Thoracic aorta (tissue), 2 donors: ENCODE results near the gene HEBP2. TPM values are rescaled to one million over a fixed set of nuclear protein-coding genes. Genes with fewer than 3 reads are reported as not detected.

ENCODE experiments used
- ATAC-seq: fragments of 150-250 bp; one replicate; pipeline ENCODE4 v1.8.0; 2017; ENCODE audit warnings: low read depth; ENCODE audit not compliant: insufficient number of reproducible peaks, low FRiP score
- DNase-seq: peaks from one replicate; pipeline ENCODE4 v3.0.0-alpha.2; 2020; ENCODE audit warnings: low spot score
- H3K27ac ChIP-seq, 2 donors: fragments of 200-600 bp; sonication (generic); 1 replicate in 1 of 2; 2 replicates in 1 of 2; pipeline ENCODE4 v1.5.1; 2016; ENCODE audit warnings: mild to moderate bottlenecking in 2 of 2, moderate library complexity in 2 of 2
- H3K27me3 ChIP-seq: fragments of 200-600 bp; sonication (generic); replicated peaks from 2 replicates; pipeline ENCODE4 v1.6.0; 2016; ENCODE audit warnings: mild to moderate bottlenecking; ENCODE audit not compliant: insufficient read depth
- H3K36me3 ChIP-seq: fragments of 200-600 bp; sonication (generic); one replicate; pipeline ENCODE4 v1.5.1; 2016
- H3K4me1 ChIP-seq, 2 donors: fragments of 200-600 bp; sonication (generic); 1 replicate in 1 of 2; 2 replicates in 1 of 2; pipeline versions ENCODE4 v1.5.1 to v1.6.0; 2016; ENCODE audit warnings: low read depth in 2 of 2, mild to moderate bottlenecking in 1 of 2; ENCODE audit not compliant: control insufficient read depth in 1 of 2
- H3K4me3 ChIP-seq: fragments of 200-600 bp; sonication (generic); 2 replicates; pipeline ENCODE4 v1.5.1; 2016; ENCODE audit warnings: mild to moderate bottlenecking
- H3K9me3 ChIP-seq: fragments of 200-600 bp; sonication (generic); 2 replicates; pipeline ENCODE4 v1.5.1; 2016
- CTCF ChIP-seq: fragments of 200-600 bp; sonication (generic); IDR thresholded peaks from one replicate; pipeline ENCODE4 v1.5.1; 2019; ENCODE audit warnings: antibody characterized with exemption
- total RNA-seq, 2 donors: library from RNA; depleted of rRNA; stranded (reverse); fragments of >200 nt; gene quantifications; one replicate each; pipeline versions ENCODE4 v1.1.0 to v1.2.3, GENCODE V29; 2016

Gene HEBP2
- total RNA-seq, 2 donors from 2014 or later = 49.0 to 62.4 TPM

- no peaks in the 10 kb centered on the region for H3K36me3 ChIP-seq
- H3K4me3 ChIP-seq = no peak overlapping the region
- H3K9me3 ChIP-seq = no peaks in the 10 kb centered on the region
- no peak for DNase-seq
- H3K27ac ChIP-seq = no peak overlapping the region
- no peaks in the 10 kb centered on the region for H3K27me3 ChIP-seq
- H3K4me1 ChIP-seq = no peaks in the 10 kb centered on the region
- no peak for ATAC-seq
- TF ChIP-seq CTCF = no peak
Measured at GRCh38 chr6:138442663-138443062, 38.6 kb downstream of the HEBP2 start.

GRCh38 chr6:138443979-138444378, 40.0 kb downstream of the HEBP2 start:
- Histone ChIP-seq H3K4me3 (no peak overlapping the region), H3K27ac (no peak overlapping the region), H3K4me1 (no peaks in the 10 kb centered on the region), H3K27me3 (no peaks in the 10 kb centered on the region), H3K9me3 (no peaks in the 10 kb centered on the region), H3K36me3 (no peaks in the 10 kb centered on the region)
- no peak for ATAC-seq
- DNase-seq = no peak
- no peak for TF ChIP-seq CTCF

- no peaks in the 10 kb centered on the region for H3K4me1 ChIP-seq
- H3K4me3 ChIP-seq = no peak overlapping the region
- no peaks in the 10 kb centered on the region for H3K27me3 ChIP-seq
- TF ChIP-seq CTCF = no peak
- no peaks in the 10 kb centered on the region for H3K9me3 ChIP-seq
- H3K36me3 ChIP-seq = no peaks in the 10 kb centered on the region
- no peak overlapping the region for H3K27ac ChIP-seq
- DNase-seq (no peak), ATAC-seq (no peak)
Measured at GRCh38 chr6:138446821-138447220, 42.8 kb downstream of the HEBP2 start.

GRCh38 chr6:138450445-138450844, 46.4 kb downstream of the HEBP2 start:
- H3K4me3 ChIP-seq = no peak overlapping the region
- ATAC-seq = no peak
- no peak overlapping the region for H3K27ac ChIP-seq
- no peaks in the 10 kb centered on the region for H3K27me3 ChIP-seq
- no peak for DNase-seq
- no peak for TF ChIP-seq CTCF
- H3K4me1 ChIP-seq = no peaks in the 10 kb centered on the region
- H3K9me3 ChIP-seq = no peaks in the 10 kb centered on the region
- no peaks in the 10 kb centered on the region for H3K36me3 ChIP-seq

GRCh38 chr6:138451043-138451442, 47.0 kb downstream of the HEBP2 start:
- no peaks in the 10 kb centered on the region for H3K36me3 ChIP-seq
- no peaks in the 10 kb centered on the region for H3K9me3 ChIP-seq
- ATAC-seq = no peak
- H3K27ac ChIP-seq = no peak overlapping the region
- TF ChIP-seq CTCF = no peak
- no peaks in the 10 kb centered on the region for H3K27me3 ChIP-seq
- H3K4me1 ChIP-seq = no peaks in the 10 kb centered on the region
- no peak overlapping the region for H3K4me3 ChIP-seq
- DNase-seq = no peak
